ENCODE data around the gene KLRD1.

DNA sequence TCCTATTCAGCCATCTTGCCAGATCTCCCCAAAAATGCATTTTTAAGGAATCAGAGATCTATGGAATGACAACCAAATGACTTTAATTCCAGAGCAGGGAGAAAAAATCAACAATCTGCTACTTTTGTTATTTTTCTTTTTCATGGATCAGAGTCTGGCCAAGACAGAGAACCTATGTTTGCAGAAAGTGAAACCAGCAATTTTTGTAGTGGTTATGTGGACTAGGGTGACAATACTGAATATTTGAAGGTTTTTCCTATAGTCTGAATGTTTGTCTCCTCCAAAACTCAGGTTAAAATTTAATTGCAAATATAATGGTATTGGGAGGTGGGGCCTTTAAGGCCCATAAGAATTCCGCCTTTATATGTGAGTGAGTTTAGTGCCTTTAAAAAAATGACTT, 51.3 kb downstream of the KLRD1 start:
- TF ChIP-seq POLR2A (IDR thresholded peaks at IDR 0.05; ENCODE audit: low read length) (no peak), GATA1 (IDR thresholded peaks at IDR 0.05; ENCODE audit: low read depth, low read length) (no peak)
